Tibial artery (tissue), 4 donors: ENCODE measurements around the gene STPG2.

Source experiments
- DNase-seq, 2 donors: peaks; one replicate each; pipeline ENCODE4 v3.0.0-alpha.2; 2019
- H3K27ac ChIP-seq, 2 donors: fragments of 200-600 bp; sonication (generic) in 1 of 2; 1 replicate in 1 of 2; 2 replicates in 1 of 2; pipeline ENCODE4 v1.5.1; 2018 to 2019; ENCODE audit warnings: mild to moderate bottlenecking in 1 of 2
- H3K27me3 ChIP-seq, 2 donors: fragments of 200-600 bp; sonication (generic) in 1 of 2; one replicate each; pipeline versions ENCODE4 v1.5.1 to v1.6.0; 2016 to 2019
- H3K36me3 ChIP-seq, 3 donors: fragments of 200-600 bp; sonication (generic) in 2 of 3; one replicate each; pipeline ENCODE4 v1.5.1; 2016 to 2019; ENCODE audit warnings: mild to moderate bottlenecking in 2 of 3
- H3K4me1 ChIP-seq, 4 donors: fragments of 200-600 bp; sonication (generic) in 2 of 4; 1 replicate in 3 of 4; 2 replicates in 1 of 4; pipeline ENCODE4 v1.5.1; 2016 to 2019
- H3K4me3 ChIP-seq, 2 donors: fragments of 200-600 bp; sonication (generic) in 1 of 2; 1 replicate in 1 of 2; 2 replicates in 1 of 2; pipeline ENCODE4 v1.5.1; 2018 to 2019; ENCODE audit warnings: mild to moderate bottlenecking in 2 of 2
- H3K9me3 ChIP-seq, 3 donors: fragments of 200-600 bp; sonication (generic) in 1 of 3; one replicate each; pipeline ENCODE4 v1.5.1; 2016 to 2019
- CTCF ChIP-seq, 2 experiments: fragments of 200-600 bp in 1 of 2; fragments of 450-650 bp in 1 of 2; IDR thresholded peaks; one replicate each; pipeline ENCODE4 v1.5.1; 2017 to 2019; ENCODE audit warnings: antibody characterized with exemption in 2 of 2, mild to moderate bottlenecking in 1 of 2, moderate library complexity in 1 of 2
- intact Hi-C: fragments of 100-400 bp; cut with DNase I; formaldehyde crosslinking; loops from one replicate; pipeline ENCODE4 v1.15.0; 2023; ENCODE audit warnings: low total_unique reads

Gene STPG2

GRCh38 chr4:97662133-97662532 is 481.1 kb downstream of the STPG2 start:
- no peak overlapping the region for H3K4me3 ChIP-seq
- intact Hi-C loops: no loop called here

GRCh38 chr4:97656044-97656720 is 487.1 kb downstream of the STPG2 start:
- Histone ChIP-seq H3K9me3 (no peaks in the 10 kb centered on the region), H3K4me1 (no peaks in the 10 kb centered on the region), H3K27ac (no peak overlapping the region), H3K36me3 (no peaks in the 10 kb centered on the region), H3K4me3 (no peak overlapping the region), H3K27me3 (no peaks in the 10 kb centered on the region)
- intact Hi-C loops: no loop called here
- peak in 1 of 2 donors; percentile 25 for DNase-seq
- no peak for TF ChIP-seq CTCF (IDR thresholded peaks at IDR 0.05)

More at GRCh38 chr4:97662133-97662532, 481.1 kb downstream of the STPG2 start:
- no peak overlapping the region for H3K27ac ChIP-seq
- no peaks in the 10 kb centered on the region for H3K4me1 ChIP-seq
- no peaks in the 10 kb centered on the region for H3K36me3 ChIP-seq
- H3K9me3 ChIP-seq: no peaks in the 10 kb centered on the region
- no peak for DNase-seq
- TF ChIP-seq CTCF (IDR thresholded peaks at IDR 0.05): no peak
- no peaks in the 10 kb centered on the region for H3K27me3 ChIP-seq

- DNase-seq: no peak
- intact Hi-C loops: no loop called here
- H3K4me1 ChIP-seq: no peaks in the 10 kb centered on the region
- H3K36me3 ChIP-seq: no peaks in the 10 kb centered on the region
- H3K4me3 ChIP-seq: no peak overlapping the region
- H3K27me3 ChIP-seq: no peaks in the 10 kb centered on the region
- no peaks in the 10 kb centered on the region for H3K9me3 ChIP-seq
- no peak overlapping the region for H3K27ac ChIP-seq
- no peak for TF ChIP-seq CTCF (IDR thresholded peaks at IDR 0.05)
These were observed 489.6 kb downstream of the STPG2 start for GRCh38 chr4:97653701-97654100.

GRCh38 chr4:97646997-97647396 is 496.3 kb downstream of the STPG2 start:
- DNase-seq: no peak
- Histone ChIP-seq H3K27ac (no peak overlapping the region), H3K4me3 (no peak overlapping the region), H3K36me3 (no peaks in the 10 kb centered on the region), H3K4me1 (no peaks in the 10 kb centered on the region), H3K27me3 (no peaks in the 10 kb centered on the region), H3K9me3 (no peaks in the 10 kb centered on the region)
- intact Hi-C loops: no loop called here
- TF ChIP-seq CTCF (IDR thresholded peaks at IDR 0.05): no peak

- Histone ChIP-seq H3K36me3 (no peaks in the 10 kb centered on the region), H3K27me3 (no peaks in the 10 kb centered on the region), H3K4me3 (no peak overlapping the region), H3K4me1 (no peaks in the 10 kb centered on the region), H3K27ac (no peak overlapping the region), H3K9me3 (no peaks in the 10 kb centered on the region)
- intact Hi-C loops: no loop called here
- DNase-seq: no peak
- no peak for TF ChIP-seq CTCF (IDR thresholded peaks at IDR 0.05)
These were observed 498.0 kb downstream of the STPG2 start for GRCh38 chr4:97645071-97645821.
